NCI-H146 (cell line): ENCODE data around the gene FERMT3.
"Not testable (repeated sequence)": the region's sequence is repeated elsewhere in the genome, so short reads cannot be mapped to it uniquely, and the experiment has no call there.

ENCODE experiments used
- DNase-seq: peaks from one replicate; lab custom pipeline; 2025; lab: John Stamatoyannopoulos, UW

Gene FERMT3

DNA sequence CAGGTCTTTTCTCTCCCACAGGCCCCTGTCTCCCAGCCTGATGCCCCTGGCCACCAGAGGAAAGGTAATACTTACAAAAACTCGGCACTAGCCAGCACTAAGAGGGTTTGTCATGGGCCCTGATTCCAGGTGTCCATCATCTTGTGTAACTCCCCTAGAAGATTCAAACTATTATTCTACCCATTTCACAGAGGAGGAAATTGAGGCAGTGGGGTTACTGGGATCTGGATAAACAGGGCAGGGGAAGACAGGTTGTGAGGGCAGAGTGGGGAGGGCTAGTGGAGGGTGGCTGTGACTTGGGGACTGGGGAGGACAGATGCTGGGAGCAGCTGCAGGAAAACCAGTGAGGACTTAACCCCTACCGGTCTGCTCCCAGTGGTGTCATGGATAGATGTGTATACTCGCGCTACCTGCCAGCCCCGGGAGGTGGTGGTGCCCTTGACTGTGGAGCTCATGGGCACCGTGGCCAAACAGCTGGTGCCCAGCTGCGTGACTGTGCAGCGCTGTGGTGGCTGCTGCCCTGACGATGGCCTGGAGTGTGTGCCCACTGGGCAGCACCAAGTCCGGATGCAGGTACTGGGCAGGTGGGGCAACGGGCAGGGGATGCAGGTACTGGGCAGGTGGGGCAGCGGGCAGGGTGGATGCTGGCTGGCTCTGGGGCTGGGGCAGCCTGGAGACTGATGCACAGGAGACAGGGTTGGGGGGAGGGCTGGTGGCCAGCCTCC is 29.1 kb downstream of the FERMT3 start:
- no peak for DNase-seq

DNA sequence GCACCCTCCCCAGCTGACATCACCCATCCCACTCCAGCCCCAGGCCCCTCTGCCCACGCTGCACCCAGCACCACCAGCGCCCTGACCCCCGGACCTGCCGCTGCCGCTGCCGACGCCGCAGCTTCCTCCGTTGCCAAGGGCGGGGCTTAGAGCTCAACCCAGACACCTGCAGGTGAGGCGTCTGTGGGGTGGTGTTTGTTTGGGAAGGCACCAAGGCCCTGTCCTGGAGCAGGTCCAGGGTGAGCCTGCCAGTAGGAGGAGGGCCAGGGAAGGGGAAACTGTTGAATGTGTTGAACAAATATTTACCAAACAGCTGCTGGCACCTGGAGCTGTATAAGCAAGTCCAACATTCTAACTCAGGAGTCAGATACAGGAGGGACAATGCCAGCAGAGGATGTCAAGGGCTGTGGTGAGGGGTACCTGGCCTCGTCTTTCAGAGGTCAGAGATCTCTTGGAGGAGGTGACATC is 31.0 kb downstream of the FERMT3 start:
- DNase-seq = peak; percentile 96

DNA sequence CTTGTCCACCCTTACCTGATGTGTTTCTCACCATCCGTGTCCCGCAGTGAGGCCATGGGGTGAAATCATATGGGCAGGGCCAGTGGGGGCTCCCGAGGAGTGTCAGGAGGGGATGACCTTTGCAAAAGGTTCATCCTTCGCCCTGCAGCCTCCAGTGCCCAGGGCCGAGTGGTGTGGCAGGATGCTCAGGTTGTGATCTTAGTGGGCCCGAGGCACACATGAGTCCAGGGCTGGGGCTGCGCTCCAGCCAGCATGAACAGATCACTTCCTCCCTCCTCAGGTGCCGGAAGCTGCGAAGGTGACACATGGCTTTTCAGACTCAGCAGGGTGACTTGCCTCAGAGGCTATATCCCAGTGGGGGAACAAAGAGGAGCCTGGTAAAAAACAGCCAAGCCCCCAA is 31.6 kb downstream of the FERMT3 start:
- DNase-seq = peak; percentile 59

DNA sequence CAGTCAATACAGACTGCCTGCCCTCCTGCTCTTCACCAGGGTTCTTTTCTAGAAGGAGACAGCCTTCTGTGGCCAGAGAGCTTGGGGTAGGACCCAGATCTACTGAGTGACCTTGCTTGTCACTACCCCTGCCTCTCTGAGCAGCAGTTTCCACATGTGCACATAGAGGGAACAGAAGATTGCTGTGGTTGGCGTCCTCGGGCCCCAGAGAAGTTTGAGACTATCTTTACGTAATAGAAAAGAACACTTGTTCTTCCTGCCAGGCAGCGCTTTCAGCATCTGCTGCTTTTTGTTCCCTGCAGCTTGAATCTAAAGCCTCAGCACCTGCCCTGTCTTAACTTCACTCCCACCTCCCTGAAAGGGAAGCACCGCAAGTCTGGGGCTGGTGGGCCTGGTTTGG is 32.5 kb downstream of the FERMT3 start:
- DNase-seq = no peak

DNA sequence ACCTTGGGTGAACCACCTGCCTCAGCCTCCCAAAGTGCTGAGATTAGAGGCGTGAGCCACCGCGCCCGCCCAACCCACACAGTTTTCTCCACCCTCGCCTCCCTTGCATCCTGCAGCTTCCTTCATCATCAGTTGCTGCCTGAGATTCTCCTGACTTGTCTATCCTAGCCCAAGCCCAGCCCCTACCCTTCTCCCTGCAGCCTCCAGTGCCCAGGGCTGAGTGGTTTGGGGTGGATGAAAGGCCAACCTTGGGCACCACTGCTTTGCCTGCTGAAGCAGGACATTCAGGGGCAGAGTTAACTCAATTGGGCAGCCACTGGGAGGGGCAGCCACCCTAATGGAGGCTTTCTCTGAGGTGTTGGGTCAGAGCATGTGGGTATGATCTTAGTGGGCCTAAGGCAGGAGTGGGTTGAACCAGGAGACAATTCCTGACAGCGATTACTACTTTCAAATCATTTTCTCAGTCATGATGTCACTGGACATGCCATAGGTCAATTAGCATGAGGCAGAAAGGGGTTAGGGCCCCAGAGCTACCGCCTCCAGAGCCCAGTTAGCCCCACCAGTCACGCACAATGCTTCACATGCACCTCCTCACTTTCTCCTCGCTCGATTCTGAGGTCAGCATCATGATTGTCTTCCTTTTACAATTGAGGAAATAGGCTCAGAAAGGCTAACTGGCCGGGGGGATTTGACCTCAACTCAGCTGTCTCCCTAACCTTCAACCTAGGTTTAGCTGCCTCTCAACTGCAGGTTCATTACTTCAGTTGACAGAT is 33.3 kb downstream of the FERMT3 start:
- peak; percentile 46 for DNase-seq

DNA sequence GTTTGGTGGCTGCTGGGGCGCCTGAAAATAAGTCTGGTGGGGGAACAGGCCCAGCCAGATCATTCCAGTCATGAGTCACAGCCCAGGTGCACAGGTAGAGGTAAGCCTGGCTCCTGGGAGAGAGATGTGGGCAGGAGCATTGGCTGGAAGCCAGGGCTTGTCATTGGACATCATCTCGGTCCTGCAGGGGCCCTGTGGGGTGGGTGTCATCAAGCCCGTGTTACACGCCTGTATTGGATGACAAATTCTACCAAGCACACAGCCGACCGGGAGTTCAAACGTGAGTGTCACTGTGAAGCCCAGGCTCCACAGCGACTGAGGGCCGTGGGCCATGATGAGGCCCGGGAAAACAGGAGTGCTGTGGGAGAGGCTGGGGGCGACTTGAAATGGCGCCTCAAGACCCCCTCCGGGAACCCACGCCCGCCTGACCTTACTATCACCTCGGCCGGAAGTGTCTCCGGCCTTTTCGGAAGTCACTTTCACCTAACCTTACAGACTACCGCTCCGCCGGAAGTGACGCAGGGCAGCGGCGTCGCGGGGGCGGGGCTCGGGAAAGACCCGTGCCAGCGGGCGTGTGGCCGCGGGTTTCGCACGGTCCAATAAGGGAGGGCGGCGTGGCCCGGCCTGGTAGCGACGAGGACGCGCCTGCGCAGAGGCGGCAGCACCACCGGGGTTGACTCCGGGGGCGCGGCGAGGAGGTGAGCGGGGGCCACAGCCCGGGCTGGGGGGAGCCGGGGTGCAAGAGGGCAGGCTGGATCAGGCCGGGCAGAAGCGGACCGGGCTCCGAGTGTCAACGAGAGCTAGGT is 34.1 kb downstream of the FERMT3 start, which contains the start of gene FKBP2:
Gene FKBP2 (plus strand): TSS at position 661 of the 806 bp plus-strand sequence. CDS start 1,293 bp downstream, outside the sequence.
- DNase-seq = peak; percentile 96

DNA sequence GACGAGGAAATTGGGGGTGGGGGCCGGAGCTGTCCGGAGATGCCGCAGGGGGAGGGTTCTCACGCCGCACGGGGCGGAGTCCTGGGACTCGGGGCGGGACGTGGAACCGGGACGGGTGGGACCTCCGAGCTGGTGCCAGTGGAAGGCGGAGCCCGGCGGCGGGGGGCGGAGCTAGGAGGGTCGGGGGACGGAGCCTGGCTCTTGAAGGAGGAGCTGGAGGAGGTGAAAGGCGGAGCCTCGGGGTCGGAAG is 34.6 kb downstream of the FERMT3 start:
- peak; percentile 99 for DNase-seq

DNA sequence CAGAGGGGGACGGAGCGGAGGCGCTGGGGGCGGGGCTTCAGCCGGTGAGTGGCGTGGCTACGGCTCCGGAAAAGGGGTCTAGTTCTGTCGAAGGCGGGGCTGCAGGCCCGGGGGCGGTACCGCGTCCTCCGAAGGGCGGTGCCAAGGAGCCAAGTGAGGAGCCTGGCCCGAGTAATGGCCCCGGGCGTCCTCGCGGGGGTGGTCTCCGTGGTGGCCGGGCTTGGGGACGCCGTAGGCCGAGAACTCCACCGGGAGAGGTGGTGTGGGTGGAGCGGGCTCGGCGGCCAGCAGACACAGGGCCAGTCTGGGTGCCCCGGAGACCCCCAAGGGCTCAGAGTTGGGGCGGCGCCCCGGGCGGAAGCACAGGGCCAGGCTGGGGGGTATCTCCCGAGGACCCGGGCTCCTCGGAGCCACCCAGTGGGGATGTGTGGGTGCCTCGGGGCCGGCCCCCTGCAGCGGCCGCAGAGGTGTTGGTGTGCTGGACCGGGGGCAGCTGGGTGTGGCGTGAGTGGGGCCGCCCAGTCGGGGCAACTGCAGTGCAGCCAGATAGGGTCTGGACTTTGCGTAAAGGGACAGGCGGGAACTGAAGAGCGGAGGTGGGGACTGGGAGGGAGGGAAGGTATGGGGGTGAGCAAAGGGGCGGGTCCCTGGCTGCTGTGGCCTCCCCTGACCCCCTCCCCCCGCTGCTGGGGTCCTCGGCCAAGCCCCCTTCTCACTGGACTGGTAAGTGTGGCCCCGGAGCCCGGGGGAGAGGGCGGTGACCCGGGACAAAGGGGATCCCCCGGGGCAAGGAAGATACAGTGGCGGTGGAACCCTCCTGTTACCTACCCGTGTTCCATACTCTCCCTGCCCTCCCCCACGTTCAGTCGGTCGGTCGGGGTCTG is 35.2 kb downstream of the FERMT3 start:
- DNase-seq = peak; percentile 71

DNA sequence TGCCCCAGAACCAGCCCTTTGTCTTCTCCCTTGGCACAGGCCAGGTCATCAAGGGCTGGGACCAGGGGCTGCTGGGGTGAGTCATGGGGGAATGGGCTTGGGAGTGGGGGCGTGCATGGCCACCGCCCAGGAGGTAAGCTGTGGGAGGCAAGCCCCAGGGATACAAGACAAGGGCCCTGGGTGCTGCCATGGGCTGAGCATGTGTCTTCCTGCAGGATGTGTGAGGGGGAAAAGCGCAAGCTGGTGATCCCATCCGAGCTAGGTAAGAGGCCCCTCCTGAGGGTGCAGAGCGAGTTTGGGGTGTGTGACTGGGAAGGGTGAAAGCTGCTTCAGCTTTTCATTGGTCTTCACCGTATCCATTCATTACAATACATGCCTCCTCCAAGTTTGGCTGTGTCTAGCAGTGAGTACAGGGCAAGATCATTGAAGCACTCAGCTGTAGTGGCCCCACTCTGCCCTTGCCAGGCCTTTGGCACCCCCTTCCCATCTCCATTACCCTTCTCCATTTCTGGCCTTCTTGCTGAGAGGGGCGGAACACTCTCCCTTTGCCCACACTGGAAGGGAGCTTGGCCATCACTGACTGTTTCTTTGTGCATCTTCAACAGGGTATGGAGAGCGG is 36.8 kb downstream of the FERMT3 start:
- DNase-seq = no peak

DNA sequence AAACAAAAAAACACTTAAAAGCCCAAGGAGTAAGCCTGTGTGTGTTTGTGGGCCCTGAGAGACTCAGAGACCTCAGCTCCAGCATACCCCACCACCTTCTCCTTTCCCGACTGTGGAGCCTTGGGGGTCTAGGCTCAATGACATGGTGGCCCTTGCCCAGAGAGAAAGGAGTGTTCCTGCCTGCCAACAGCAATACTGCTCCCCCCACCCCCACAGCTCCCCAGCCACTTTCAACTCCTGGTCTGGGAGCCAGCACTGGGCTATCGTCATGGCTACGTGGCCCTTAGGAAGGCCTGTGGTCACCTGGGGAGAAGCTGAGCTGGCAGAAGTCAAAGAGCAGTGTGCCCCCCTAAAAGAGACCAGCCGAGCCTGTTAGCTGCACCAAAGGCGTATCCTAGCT is 37.6 kb downstream of the FERMT3 start:
- DNase-seq = no peak

DNA sequence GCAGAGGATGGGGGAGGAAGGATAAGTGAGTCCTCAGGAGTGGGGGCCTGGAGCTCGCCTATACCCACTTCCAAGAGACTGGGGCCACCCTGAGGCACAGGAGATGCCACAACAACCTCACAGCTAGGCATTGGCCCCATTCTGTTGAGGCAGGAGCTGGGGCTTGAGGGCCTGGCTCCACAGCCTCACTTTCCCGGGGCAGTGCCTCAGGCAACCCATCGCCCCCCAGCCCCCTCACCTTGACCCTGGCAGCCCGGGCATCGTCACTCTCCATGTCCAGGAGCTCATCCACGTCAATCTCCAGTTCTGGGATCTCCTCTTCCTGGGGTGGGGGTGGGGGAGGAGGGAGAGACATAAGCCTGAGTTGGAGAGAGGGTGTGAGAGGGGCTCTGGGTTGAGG is 38.4 kb downstream of the FERMT3 start:
- no peak for DNase-seq

DNA sequence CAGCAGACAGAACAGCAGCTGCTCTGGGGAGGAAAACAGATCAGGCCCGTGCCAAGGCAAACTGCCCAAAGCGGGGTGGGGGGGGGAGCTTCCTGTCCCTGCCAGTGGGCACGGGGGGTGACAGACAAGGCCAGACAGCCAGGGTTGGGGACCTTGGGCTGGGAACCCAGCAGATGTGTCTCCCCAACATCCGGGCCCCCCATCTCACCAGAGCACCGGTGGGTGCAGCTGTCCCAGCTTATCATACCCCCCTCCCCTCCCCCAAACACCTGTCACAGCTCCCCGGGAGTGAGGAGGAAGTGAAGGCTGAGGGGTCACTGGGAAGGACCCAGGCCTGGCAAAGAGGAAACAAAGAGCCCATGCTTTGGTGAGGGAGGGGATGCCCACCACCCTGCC is 38.9 kb downstream of the FERMT3 start:
- no peak for DNase-seq

DNA sequence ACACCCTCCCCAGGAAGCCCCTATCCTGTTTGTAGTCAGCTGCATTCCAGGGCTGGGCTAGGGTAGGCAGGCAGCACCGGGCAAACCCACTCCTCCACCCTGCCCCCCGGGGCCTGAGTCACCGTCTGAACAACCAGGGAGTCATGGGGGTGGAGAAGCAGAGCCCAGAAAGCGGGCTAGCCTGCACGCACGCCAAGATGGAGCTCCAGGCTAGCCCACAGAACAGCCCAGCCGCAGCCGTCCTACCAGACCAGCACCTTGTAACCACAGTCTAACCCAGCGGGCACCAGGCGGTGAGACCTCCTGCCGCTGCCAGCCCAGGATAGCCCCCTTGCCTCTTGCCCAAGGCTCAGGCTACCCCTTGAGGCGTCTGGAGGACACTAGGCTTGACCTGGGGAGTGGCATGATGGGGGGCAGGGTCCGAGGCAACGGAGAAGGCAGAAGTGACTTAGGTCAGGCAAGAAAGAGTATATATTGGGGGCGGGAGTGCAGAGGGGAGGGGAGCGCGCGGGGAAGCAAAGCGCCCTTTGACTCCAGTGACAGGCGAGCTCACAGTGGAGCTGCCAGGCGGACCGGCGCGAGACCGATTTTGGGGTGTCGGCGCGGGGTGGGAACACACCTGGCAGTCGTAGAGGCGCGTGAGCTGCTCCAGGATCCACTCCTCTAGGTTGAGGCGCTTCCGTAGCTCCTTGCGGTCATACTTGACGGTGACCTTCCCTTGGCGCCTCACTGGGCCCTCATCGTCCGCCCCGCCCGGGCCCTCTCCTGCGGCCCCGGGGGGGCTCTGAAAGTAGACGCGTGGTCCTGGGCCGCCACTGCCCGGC is 39.5 kb downstream of the FERMT3 start:
- peak; percentile 60 for DNase-seq

DNA sequence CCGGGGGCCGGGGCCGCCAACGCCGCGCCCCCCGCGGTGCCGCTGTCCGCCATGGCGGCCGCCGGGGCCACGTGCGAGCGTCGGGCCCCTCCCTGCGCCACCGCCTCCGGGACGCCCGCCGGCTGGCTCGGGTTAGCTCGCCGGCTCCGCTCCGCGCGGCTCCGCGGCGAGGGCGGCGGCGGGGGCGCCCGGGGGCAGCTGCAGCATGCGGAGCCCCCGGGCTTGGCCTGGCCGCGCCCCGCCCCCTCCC is 40.0 kb downstream of the FERMT3 start:
- DNase-seq = not testable (repeated sequence)

DNA sequence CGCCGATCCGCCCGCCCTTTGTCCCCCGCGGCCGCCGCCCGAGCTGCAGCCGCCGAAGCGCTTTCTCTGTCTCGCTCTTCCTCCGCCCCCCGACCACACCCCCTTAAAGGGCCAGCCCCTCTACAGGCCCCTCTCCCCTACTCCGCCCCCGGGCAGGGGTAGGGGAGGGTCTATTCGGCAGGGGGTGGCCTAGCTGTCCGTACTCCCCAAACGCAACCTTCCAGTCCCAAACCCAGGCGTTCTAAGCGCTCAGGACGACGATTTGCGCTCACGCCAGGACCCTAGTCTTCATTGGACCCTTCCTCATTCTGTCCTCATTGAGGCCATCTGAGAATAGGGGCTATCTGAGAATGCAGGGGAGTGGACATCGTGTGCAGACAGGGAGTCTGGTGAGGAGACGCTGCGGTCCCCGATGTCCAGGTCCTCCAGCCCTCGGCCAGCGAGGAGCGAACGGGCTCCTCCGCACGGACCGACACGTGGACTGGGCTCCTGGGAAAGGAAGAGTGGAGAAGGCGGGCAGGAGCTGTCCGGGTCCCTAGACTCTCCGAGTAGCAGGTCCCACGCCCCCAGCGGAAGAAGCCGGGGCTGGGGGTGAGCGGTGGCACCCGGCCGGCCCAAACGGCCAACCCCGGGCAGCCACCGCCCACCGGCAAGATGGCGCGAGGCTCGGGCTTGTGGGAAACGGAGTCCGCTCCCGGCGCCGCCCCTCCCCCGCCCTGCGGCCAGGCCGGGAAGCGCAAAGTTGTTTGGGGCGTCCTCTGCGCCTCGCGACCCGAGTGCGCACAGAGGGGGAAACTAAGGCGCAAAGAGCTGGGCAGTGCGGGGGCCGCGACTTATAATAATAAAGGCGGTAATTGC is 40.6 kb downstream of the FERMT3 start, which contains the start of gene PPP1R14B:
Gene PPP1R14B (minus strand): TSS at position 73 of the 858 bp plus-strand sequence. CDS start 270 bp downstream, outside the sequence.
- peak; percentile 93 for DNase-seq

DNA sequence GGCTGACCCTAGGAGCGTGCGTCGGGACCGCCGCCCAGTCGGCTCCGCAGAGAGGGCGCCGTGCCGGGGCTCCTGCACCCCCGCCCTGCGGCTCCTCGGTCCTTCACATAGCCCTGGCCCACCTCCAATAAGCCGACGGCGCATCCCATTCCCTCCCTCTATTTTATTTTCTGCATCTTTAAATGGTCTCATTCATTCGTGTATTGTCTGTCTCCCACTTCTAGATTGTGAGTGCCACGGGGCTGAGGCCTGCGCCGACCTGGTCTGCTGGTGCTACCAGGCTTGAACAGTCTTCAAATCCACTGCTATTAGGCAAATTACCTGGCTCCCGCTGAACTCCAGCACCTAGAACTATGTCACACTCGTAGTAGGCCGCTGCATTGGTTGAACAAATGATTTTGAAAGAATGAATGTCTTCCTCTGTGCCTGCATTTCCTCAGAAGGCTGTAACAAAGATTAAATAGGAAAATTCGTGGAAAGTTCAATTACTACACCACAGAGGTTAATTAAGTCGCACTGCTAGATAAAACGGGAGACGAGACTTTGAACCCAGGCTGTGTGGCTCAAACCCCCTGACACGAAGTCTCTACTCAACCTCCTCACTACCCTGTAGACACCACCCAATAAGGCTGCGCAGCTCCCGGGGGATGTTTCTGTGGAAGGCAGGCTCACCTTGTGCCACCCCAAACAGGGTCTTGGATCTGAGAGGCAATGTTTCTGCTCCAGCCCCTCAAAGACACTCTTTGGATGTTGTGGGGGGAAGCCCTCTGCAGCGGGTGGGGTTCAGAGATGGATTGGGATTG is 41.4 kb downstream of the FERMT3 start:
- peak; percentile 50 for DNase-seq

DNA sequence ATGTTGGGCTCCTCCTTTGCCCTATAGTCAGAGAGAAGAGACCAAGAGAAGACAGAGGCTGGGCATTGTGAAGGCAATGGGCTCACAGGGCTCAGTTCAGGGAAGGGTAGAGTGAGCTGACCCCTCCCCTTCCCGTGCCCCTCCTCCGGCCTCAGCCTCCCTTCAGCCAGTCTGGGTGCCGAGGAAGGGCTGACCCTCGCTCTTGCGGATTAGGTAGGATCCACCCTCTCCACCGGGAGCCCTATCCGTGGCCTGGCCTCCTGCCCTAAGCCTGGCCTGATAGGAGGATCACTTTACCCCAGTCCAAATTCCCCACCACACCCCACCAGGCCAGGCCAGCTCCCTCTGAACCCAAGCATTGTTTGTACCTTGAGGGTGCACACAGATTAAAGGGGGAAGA is 42.1 kb downstream of the FERMT3 start:
- no peak for DNase-seq

DNA sequence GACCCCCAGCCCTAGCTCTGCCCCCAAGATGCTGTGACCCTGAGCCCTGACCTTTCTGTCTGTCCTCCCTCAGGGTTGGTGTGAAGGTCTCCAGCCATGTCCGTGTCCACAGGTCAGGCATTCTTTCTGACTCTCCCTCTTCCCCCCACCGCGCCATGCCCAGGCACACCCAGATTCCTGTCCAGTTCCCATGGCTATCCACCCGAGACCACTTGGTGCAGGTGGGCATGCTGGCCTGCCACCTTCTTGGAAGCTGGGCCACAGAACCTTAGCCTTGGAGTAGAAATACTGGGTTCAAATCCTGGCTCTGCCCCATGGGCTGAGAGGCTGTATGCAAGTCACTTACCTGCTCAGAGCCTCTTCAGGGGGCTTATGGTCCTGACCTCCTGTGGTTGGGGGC is 42.5 kb downstream of the FERMT3 start:
- no peak for DNase-seq
